OCI-LY1 (cell line): Measurements from ENCODE around the gene OR2S2.

Source experiments
- CTCF ChIP-seq: fragments of 200-600 bp; sonication (generic), shearing (Covaris generic); IDR thresholded peaks from 2 replicates; pipeline ENCODE4 v1.5.1; 2017; ENCODE audit warnings: mild to moderate bottlenecking, antibody characterized with exemption, low read length, moderate library complexity, mixed read lengths
- EZH2 ChIP-seq: fragments of 200-600 bp; sonication (generic), shearing (Covaris generic); IDR thresholded peaks from 2 replicates; pipeline ENCODE4 v1.8.0; 2017; ENCODE audit warnings: borderline replicate concordance, mixed run types, mild to moderate bottlenecking, antibody characterized with exemption, low read length, moderate library complexity, mixed read lengths

GRCh38 chr9:35915681-35916294 lies 42.2 kb downstream of the OR2S2 start:
- no peak for TF ChIP-seq EZH2
- TF ChIP-seq CTCF, result no peak
